Fibroblast of mammary gland (primary cell): ENCODE data around the gene EMX1.

Experiments used
- DNase-seq: peaks from one replicate; pipeline ENCODE4 v3.0.0-alpha.2; 2010; ENCODE audit warnings: low read depth
- H3K4me3 ChIP-seq: 2 replicates; pipeline ENCODE4 v1.5.1; 2011; ENCODE audit warnings: low read depth, mild to moderate bottlenecking, low read length, moderate library complexity; ENCODE audit not compliant: control insufficient read depth
- CTCF ChIP-seq: conservative IDR thresholded peaks from 2 replicates; pipeline ENCODE4 v1.5.1; 2011; ENCODE audit warnings: low read depth, low read length, inconsistent platforms; ENCODE audit not compliant: control insufficient read depth, insufficient read depth

EMX1 gene

GRCh38 chr2:72920318-72921087 is 3.2 kb downstream of the EMX1 start:
- no peak overlapping the region for H3K4me3 ChIP-seq
- TF ChIP-seq CTCF: no peak
- peak; percentile 14 for DNase-seq

GRCh38 chr2:72921088-72921851 is 4.0 kb downstream of the EMX1 start:
- TF ChIP-seq CTCF: no peak
- no peak overlapping the region for H3K4me3 ChIP-seq
- DNase-seq: no peak

- no peak for TF ChIP-seq CTCF
- DNase-seq: no peak
Measured at GRCh38 chr2:72921853-72922252, 4.5 kb downstream of the EMX1 start.

GRCh38 chr2:72923833-72924352 is 6.6 kb downstream of the EMX1 start:
- DNase-seq: no peak
- no peak overlapping the region for H3K4me3 ChIP-seq
- TF ChIP-seq CTCF: no peak

More at GRCh38 chr2:72921853-72922252, 4.5 kb downstream of the EMX1 start:
- no peak overlapping the region for H3K4me3 ChIP-seq

- no peak for DNase-seq
- no peak for TF ChIP-seq CTCF
Measured at GRCh38 chr2:72924353-72925240, 7.3 kb downstream of the EMX1 start.

GRCh38 chr2:72925328-72925943 is 8.1 kb downstream of the EMX1 start:
- H3K4me3 ChIP-seq: no peak overlapping the region
- no peak for DNase-seq
- no peak for TF ChIP-seq CTCF

More at GRCh38 chr2:72924353-72925240, 7.3 kb downstream of the EMX1 start:
- no peak overlapping the region for H3K4me3 ChIP-seq
